Upper lobe of left lung (tissue), 4 donors: ENCODE data around the gene SNTB2.

ENCODE experiments used
- POLR2A ChIP-seq, 4 donors: fragments of 450-650 bp; IDR thresholded peaks; one replicate each; pipeline ENCODE4 v1.5.1; 2016 to 2017; ENCODE audit warnings: antibody characterized with exemption in 4 of 4, mild to moderate bottlenecking in 2 of 4
- TF ChIP-seq, protein P1 (sequence below), 6 experiments: fragments of 450-650 bp in 4 of 6; fragments of 200-600 bp in 2 of 6; sonication (generic) in 2 of 6; IDR thresholded peaks; one replicate each; pipeline ENCODE4 v1.5.1; 2016 to 2019; ENCODE audit warnings: antibody characterized with exemption in 6 of 6

DNA sequence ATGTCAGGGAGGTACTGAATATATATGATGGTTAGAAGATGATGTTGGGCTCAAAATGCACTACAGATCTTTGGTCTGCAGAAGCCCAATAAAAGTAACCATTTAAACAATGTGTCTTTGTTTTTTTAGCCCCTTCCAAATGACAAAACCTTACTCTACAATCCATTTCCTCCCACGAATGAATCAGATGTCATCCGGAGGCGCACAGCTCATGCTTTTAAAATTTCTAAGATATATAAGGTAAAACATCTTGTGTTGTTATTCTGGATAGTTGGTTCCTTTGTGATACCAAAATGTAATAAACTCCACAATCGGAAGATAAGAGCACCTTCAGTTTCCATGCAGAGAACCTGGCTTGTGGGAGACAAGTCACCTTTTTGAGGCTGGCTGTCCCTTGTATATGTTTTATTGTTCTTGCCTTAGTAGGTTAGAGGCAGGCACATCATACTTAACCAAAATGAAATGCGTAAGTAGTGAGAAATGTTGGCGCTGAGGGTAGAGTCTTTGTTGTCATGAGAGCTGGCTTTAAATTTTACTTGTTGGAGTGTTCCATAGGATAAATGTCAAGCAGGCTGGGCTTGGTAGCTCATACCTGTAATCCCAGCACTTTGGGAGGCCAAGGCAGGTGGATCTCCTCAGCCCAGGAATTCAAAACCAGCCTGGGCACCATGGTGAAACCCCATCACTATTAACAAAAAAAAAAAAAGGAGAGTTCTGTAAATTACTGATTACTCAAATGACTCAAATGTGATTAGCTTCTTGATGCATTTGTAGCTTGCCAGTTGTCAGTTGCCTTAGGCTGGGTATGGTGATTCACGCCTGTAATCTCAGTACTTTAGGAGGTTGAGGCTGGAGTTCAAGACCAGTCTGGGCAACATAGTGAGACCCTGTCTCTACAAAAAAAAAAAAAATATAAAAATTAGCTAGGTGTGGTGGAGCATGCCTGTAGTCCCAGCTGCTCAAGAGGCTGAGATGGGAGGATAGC lies 19.7 kb upstream of the SNTB2 start:
- TF ChIP-seq, protein P1, sequence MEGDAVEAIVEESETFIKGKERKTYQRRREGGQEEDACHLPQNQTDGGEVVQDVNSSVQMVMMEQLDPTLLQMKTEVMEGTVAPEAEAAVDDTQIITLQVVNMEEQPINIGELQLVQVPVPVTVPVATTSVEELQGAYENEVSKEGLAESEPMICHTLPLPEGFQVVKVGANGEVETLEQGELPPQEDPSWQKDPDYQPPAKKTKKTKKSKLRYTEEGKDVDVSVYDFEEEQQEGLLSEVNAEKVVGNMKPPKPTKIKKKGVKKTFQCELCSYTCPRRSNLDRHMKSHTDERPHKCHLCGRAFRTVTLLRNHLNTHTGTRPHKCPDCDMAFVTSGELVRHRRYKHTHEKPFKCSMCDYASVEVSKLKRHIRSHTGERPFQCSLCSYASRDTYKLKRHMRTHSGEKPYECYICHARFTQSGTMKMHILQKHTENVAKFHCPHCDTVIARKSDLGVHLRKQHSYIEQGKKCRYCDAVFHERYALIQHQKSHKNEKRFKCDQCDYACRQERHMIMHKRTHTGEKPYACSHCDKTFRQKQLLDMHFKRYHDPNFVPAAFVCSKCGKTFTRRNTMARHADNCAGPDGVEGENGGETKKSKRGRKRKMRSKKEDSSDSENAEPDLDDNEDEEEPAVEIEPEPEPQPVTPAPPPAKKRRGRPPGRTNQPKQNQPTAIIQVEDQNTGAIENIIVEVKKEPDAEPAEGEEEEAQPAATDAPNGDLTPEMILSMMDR (IDR thresholded peaks at IDR 0.05) = no peak
- no peak for TF ChIP-seq POLR2A (IDR thresholded peaks at IDR 0.05)
